DND-41 (cell line): ENCODE data around the gene SMOC2.

ENCODE experiments used
- ATAC-seq: fragments of 200-7000 bp; cut with Tn5 transposase; 3 replicates; pipeline ENCODE4 v1.9.1; 2021; ENCODE audit warnings: low read depth; ENCODE audit not compliant: insufficient read depth
- DNase-seq: peaks from one replicate; pipeline ENCODE4 v3.0.0-alpha.2; 2020
- H2AFZ ChIP-seq: 2 replicates; pipeline ENCODE4 v1.6.0; 2012; ENCODE audit warnings: low read depth, low read length
- H3K27ac ChIP-seq: 2 replicates; pipeline ENCODE4 v1.5.1; 2012; ENCODE audit warnings: low read length, inconsistent platforms
- H3K27me3 ChIP-seq: fragments of 200-600 bp; sonication (generic); 2 replicates; pipeline ENCODE4 v1.6.0; 2012; ENCODE audit warnings: low read length, mild to moderate bottlenecking, inconsistent platforms; ENCODE audit not compliant: insufficient read depth, poor library complexity
- H3K36me3 ChIP-seq: 2 replicates; pipeline ENCODE4 v1.5.1; 2012; ENCODE audit warnings: low read length, inconsistent platforms; ENCODE audit not compliant: insufficient read depth
- H3K4me1 ChIP-seq: 2 replicates; pipeline ENCODE4 v1.5.1; 2012; ENCODE audit warnings: mild to moderate bottlenecking, low read length; ENCODE audit not compliant: insufficient read depth
- H3K4me2 ChIP-seq: 2 replicates; pipeline ENCODE4 v1.6.0; 2012; ENCODE audit warnings: mild to moderate bottlenecking, moderate library complexity, low read length, inconsistent platforms; ENCODE audit not compliant: insufficient read depth
- H3K4me3 ChIP-seq, 2 experiments: fragments of 200-600 bp in 1 of 2; shearing (Covaris generic) in 1 of 2; 2 replicates each; pipeline ENCODE4 v1.5.1; 2012 to 2016; ENCODE audit warnings: inconsistent platforms in 2 of 2, low read length in 2 of 2, mild to moderate bottlenecking in 2 of 2, low read depth in 1 of 2, moderate library complexity in 1 of 2
- H3K79me2 ChIP-seq: 2 replicates; pipeline ENCODE4 v1.6.0; 2012; ENCODE audit warnings: low read length, inconsistent platforms; ENCODE audit not compliant: insufficient read depth
- H3K9ac ChIP-seq: 2 replicates; pipeline ENCODE4 v1.6.0; 2012; ENCODE audit warnings: low read depth, mild to moderate bottlenecking, inconsistent platforms, low read length, moderate library complexity
- H3K9me3 ChIP-seq: 2 replicates; pipeline ENCODE4 v1.5.1; 2012; ENCODE audit warnings: low read length, moderate library complexity, mild to moderate bottlenecking, inconsistent platforms; ENCODE audit not compliant: insufficient read depth, severe bottlenecking
- H4K20me1 ChIP-seq: 2 replicates; pipeline ENCODE4 v1.6.0; 2012; ENCODE audit warnings: low read length; ENCODE audit not compliant: insufficient read depth
- EZH2 ChIP-seq: IDR thresholded peaks from 3 replicates; pipeline ENCODE4 v1.6.1; 2012; ENCODE audit warnings: borderline replicate concordance, low read depth, mild to moderate bottlenecking, moderate library complexity, low read length, inconsistent platforms; ENCODE audit not compliant: severe bottlenecking
- TF ChIP-seq, protein P1 (sequence below): IDR thresholded peaks from 2 replicates; pipeline ENCODE4 v1.5.1; 2012; ENCODE audit warnings: borderline replicate concordance, low read length, moderate library complexity, mild to moderate bottlenecking; ENCODE audit not compliant: poor library complexity, severe bottlenecking; ENCODE audit errors: extremely low read depth

Gene SMOC2

DNA sequence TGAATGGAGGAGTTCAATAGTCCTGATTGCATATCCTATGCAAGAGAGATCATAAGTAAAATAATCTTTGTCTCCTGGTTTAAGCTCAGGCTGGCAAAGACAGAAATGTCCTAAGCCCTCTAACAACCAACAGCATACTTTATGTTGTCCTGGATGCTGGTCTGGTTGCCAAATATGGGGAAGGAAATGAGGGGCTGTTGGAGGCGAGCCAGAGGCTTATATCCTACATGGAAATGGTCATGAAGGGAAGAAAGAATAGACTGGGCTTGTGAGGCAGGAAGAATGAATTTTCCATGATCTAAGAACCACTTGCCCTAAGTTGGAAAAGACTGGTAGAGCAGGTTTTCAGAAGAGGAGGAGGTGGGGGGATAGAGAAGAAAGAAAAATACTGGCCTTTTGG, 237.1 kb downstream of the SMOC2 start:
- Histone ChIP-seq H3K4me2 (no peak overlapping the region), H4K20me1 (no peaks in the 10 kb centered on the region), H3K9ac (no peak overlapping the region), H3K9me3 (no peaks in the 10 kb centered on the region), H2AFZ (no peak overlapping the region), H3K36me3 (no peaks in the 10 kb centered on the region), H3K27me3 (no peaks in the 10 kb centered on the region), H3K79me2 (no peaks in the 10 kb centered on the region), H3K4me3 (no peak overlapping the region), H3K27ac (no peak overlapping the region), H3K4me1 (no peaks in the 10 kb centered on the region)
- DNase-seq (no peak), ATAC-seq (no peak)
- TF ChIP-seq EZH2 = no peak
- TF ChIP-seq, protein P1, sequence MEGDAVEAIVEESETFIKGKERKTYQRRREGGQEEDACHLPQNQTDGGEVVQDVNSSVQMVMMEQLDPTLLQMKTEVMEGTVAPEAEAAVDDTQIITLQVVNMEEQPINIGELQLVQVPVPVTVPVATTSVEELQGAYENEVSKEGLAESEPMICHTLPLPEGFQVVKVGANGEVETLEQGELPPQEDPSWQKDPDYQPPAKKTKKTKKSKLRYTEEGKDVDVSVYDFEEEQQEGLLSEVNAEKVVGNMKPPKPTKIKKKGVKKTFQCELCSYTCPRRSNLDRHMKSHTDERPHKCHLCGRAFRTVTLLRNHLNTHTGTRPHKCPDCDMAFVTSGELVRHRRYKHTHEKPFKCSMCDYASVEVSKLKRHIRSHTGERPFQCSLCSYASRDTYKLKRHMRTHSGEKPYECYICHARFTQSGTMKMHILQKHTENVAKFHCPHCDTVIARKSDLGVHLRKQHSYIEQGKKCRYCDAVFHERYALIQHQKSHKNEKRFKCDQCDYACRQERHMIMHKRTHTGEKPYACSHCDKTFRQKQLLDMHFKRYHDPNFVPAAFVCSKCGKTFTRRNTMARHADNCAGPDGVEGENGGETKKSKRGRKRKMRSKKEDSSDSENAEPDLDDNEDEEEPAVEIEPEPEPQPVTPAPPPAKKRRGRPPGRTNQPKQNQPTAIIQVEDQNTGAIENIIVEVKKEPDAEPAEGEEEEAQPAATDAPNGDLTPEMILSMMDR = no peak

DNA sequence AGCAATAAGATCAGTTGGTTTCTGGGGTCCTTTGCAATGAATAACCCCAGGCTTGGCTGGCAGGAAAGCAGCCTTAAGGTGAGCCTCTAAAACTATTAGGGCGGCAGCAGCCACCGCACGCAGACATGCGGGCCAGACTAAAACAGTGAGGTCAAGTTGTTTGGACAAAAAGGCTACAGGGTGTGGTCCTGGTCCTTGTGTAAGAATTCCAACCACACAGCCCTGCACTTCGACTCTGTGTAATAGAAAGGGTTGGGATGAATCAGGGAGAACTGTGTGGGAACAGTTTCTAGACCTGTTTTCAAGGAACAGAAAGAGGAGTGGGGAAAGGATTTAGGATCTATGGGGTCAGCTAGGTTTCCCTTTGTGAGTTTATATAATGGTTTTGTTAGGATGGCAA, 237.6 kb downstream of the SMOC2 start:
- H3K27me3 ChIP-seq = no peaks in the 10 kb centered on the region
- no peak for TF ChIP-seq EZH2
- TF ChIP-seq, protein P1 = no peak
- H3K4me3 ChIP-seq = no peak overlapping the region
- DNase-seq = no peak
- no peak overlapping the region for H2AFZ ChIP-seq
- no peaks in the 10 kb centered on the region for H3K4me1 ChIP-seq
- no peak overlapping the region for H3K9ac ChIP-seq
- H4K20me1 ChIP-seq = no peaks in the 10 kb centered on the region
- no peaks in the 10 kb centered on the region for H3K9me3 ChIP-seq
- H3K27ac ChIP-seq = no peak overlapping the region
- no peaks in the 10 kb centered on the region for H3K79me2 ChIP-seq
- no peak for ATAC-seq
- H3K4me2 ChIP-seq = no peak overlapping the region
- H3K36me3 ChIP-seq = no peaks in the 10 kb centered on the region

DNA sequence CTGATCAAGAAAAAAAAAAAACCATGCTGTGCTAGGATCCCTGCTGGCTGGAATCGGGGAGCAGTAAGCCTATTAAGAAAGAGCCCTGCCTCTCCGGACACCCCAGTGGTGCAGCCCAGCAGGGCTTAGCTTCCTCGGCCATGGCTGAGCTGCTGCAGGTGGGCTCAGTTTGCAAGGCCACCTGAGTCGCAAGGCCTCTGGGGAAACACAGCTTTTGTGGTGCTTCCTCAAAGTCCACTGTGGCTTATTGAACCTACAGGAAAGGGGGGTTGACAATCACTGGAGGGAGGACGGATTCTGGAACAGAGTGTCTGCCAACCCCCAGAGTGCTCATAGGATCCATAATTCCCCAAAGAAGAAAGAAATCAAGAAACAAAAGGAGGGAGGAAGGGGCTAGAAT, 240.8 kb downstream of the SMOC2 start:
- ATAC-seq (no peak), DNase-seq (no peak)
- Histone ChIP-seq H2AFZ (no peak overlapping the region), H3K4me3 (no peak overlapping the region), H3K27ac (no peak overlapping the region), H3K9me3 (no peaks in the 10 kb centered on the region), H3K4me2 (no peak overlapping the region), H3K79me2 (no peaks in the 10 kb centered on the region), H4K20me1 (no peaks in the 10 kb centered on the region), H3K27me3 (no peaks in the 10 kb centered on the region), H3K36me3 (no peaks in the 10 kb centered on the region), H3K4me1 (no peaks in the 10 kb centered on the region), H3K9ac (no peak overlapping the region)
- no peak for TF ChIP-seq EZH2
- TF ChIP-seq, protein P1 = no peak

DNA sequence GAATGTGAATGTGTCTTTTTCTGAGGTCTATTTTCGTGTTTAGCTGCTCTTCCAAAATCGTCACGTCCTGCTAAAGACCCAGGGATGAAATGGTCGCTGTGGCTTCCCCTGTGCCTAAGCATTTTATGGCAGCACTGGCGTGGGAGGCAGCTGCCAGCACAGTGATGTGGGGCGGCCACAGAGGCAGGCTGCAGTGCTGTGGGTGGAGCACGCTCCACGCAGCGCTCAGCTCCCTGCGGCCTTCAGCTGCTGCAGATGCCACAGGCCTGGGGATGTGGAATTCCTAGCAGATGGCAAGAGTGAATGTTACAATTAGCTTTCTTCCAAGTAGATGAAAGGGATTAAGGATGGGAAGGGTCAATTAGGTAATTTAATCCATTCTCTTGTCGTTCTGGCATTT, 242.6 kb downstream of the SMOC2 start:
- Histone ChIP-seq H3K4me3 (no peak overlapping the region), H3K36me3 (no peaks in the 10 kb centered on the region), H4K20me1 (no peaks in the 10 kb centered on the region), H3K9me3 (no peaks in the 10 kb centered on the region), H2AFZ (no peak overlapping the region), H3K79me2 (no peaks in the 10 kb centered on the region), H3K9ac (no peak overlapping the region), H3K27me3 (no peaks in the 10 kb centered on the region), H3K4me1 (no peaks in the 10 kb centered on the region), H3K4me2 (no peak overlapping the region), H3K27ac (no peak overlapping the region)
- TF ChIP-seq EZH2 = no peak
- TF ChIP-seq, protein P1 = no peak
- no peak for ATAC-seq
- no peak for DNase-seq
